H9 (cell line): ENCODE results near the gene PGM2L1. TPM values are rescaled to one million over a fixed set of nuclear protein-coding genes. Genes with fewer than 3 reads are reported as not detected.

Source experiments
- DNase-seq: peaks from one replicate; pipeline ENCODE4 v3.0.0-alpha.2; 2017
- H2AFZ ChIP-seq: one replicate; pipeline ENCODE4 v1.6.1; 2013; ENCODE audit warnings: mild to moderate bottlenecking, low read length, control low read depth, moderate library complexity
- H2AK5ac ChIP-seq: 2 replicates; pipeline ENCODE4 v1.6.1; 2013; ENCODE audit warnings: low read length, control low read depth, mixed read lengths; ENCODE audit not compliant: insufficient read length
- H2BK120ac ChIP-seq: one replicate; pipeline ENCODE4 v1.6.1; 2013; ENCODE audit warnings: low read depth, mild to moderate bottlenecking, low read length, control low read depth, inconsistent platforms; ENCODE audit not compliant: poor library complexity, severe bottlenecking
- H2BK12ac ChIP-seq: 2 replicates; pipeline ENCODE4 v1.6.1; 2013; ENCODE audit warnings: low read length, control low read depth, mixed read lengths, low read depth; ENCODE audit not compliant: insufficient read length
- H2BK15ac ChIP-seq: 2 replicates; pipeline ENCODE4 v1.6.1; 2013; ENCODE audit warnings: low read depth, low read length, control low read depth
- H2BK20ac ChIP-seq: one replicate; pipeline ENCODE4 v1.6.1; 2013; ENCODE audit warnings: low read depth, mild to moderate bottlenecking, low read length, control low read depth, inconsistent platforms; ENCODE audit not compliant: poor library complexity, severe bottlenecking
- H2BK5ac ChIP-seq: 2 replicates; pipeline ENCODE4 v1.6.1; 2013; ENCODE audit warnings: low read length, control low read depth, mixed read lengths; ENCODE audit not compliant: insufficient read length
- H3K14ac ChIP-seq: 2 replicates; pipeline ENCODE4 v1.6.1; 2013; ENCODE audit warnings: low read length, control low read depth; ENCODE audit not compliant: insufficient read depth
- H3K18ac ChIP-seq: 2 replicates; pipeline ENCODE4 v1.6.1; 2013; ENCODE audit warnings: low read depth, mild to moderate bottlenecking, mixed read lengths, low read length, control low read depth; ENCODE audit not compliant: insufficient read length
- H3K23ac ChIP-seq: 2 replicates; pipeline ENCODE4 v1.6.1; 2013; ENCODE audit warnings: low read length, control low read depth, mixed read lengths, low read depth; ENCODE audit not compliant: insufficient read length
- H3K23me2 ChIP-seq: 2 replicates; pipeline ENCODE4 v1.6.1; 2013; ENCODE audit warnings: low read depth, mild to moderate bottlenecking, mixed read lengths, low read length, control low read depth; ENCODE audit not compliant: insufficient read length, poor library complexity, severe bottlenecking
- H3K27ac ChIP-seq: 2 replicates; pipeline ENCODE4 v1.5.1; 2013; ENCODE audit warnings: low read length, control low read depth, mixed read lengths, low read depth; ENCODE audit not compliant: insufficient read length
- H3K27me3 ChIP-seq: 2 replicates; pipeline ENCODE4 v1.6.1; 2013; ENCODE audit warnings: low read length, control low read depth, inconsistent platforms; ENCODE audit not compliant: insufficient read depth
- H3K4ac ChIP-seq: 2 replicates; pipeline ENCODE4 v1.6.1; 2013; ENCODE audit warnings: low read depth, mild to moderate bottlenecking, control low read depth, inconsistent platforms, low read length, moderate library complexity
- H3K4me1 ChIP-seq: 2 replicates; pipeline ENCODE4 v1.6.1; 2013; ENCODE audit warnings: low read length, control low read depth, inconsistent platforms; ENCODE audit not compliant: insufficient read depth
- H3K4me2 ChIP-seq: 2 replicates; pipeline ENCODE4 v1.6.1; 2013; ENCODE audit warnings: low read length, control low read depth, mixed read lengths; ENCODE audit not compliant: insufficient read length, insufficient read depth
- H3K56ac ChIP-seq: 2 replicates; pipeline ENCODE4 v1.6.1; 2013; ENCODE audit warnings: low read depth, mild to moderate bottlenecking, mixed read lengths, low read length, control low read depth; ENCODE audit not compliant: insufficient read length
- H3K79me1 ChIP-seq: 2 replicates; pipeline ENCODE4 v1.6.1; 2013; ENCODE audit warnings: low read depth, mild to moderate bottlenecking, moderate library complexity, low read length, control low read depth, inconsistent platforms; ENCODE audit not compliant: insufficient read depth, poor library complexity, severe bottlenecking
- H3K79me2 ChIP-seq: 2 replicates; pipeline ENCODE4 v1.6.1; 2013; ENCODE audit warnings: low read length, control low read depth, inconsistent platforms; ENCODE audit not compliant: insufficient read depth
- H3K9ac ChIP-seq: 2 replicates; pipeline ENCODE4 v1.6.1; 2013; ENCODE audit warnings: low read length, control low read depth, mixed read lengths; ENCODE audit not compliant: insufficient read length; ENCODE audit errors: extremely low read depth
- H3K9me3 ChIP-seq: one replicate; pipeline ENCODE4 v1.6.1; 2013; ENCODE audit warnings: low read depth, low read length, inconsistent platforms; ENCODE audit not compliant: control insufficient read depth
- H3T11ph ChIP-seq: one replicate; pipeline ENCODE4 v1.6.1; 2013; ENCODE audit warnings: mild to moderate bottlenecking, low read length, control low read depth, inconsistent platforms
- H4K20me1 ChIP-seq: one replicate; pipeline ENCODE4 v1.6.1; 2013; ENCODE audit not compliant: control insufficient read depth, insufficient read length, insufficient read depth
- H4K5ac ChIP-seq: 2 replicates; pipeline ENCODE4 v1.6.1; 2013; ENCODE audit warnings: low read depth, mild to moderate bottlenecking, mixed read lengths, low read length, control low read depth; ENCODE audit not compliant: insufficient read length
- H4K8ac ChIP-seq: replicated peaks from 2 replicates; pipeline ENCODE4 v1.6.1; 2013; ENCODE audit warnings: low read length, control low read depth, mixed read lengths, low read depth; ENCODE audit not compliant: insufficient read length
- H4K91ac ChIP-seq: 2 replicates; pipeline ENCODE4 v1.6.1; 2013; ENCODE audit warnings: low read depth, mild to moderate bottlenecking, moderate library complexity, mixed read lengths, low read length, control low read depth; ENCODE audit not compliant: insufficient read length
- H3K27ac Mint-ChIP-seq, 3 experiments: 2 replicates in 2 of 3; 3 replicates in 1 of 3; pipeline ENCODE4 v1.8.0; 2020 to 2021; ENCODE audit warnings: mixed read lengths in 3 of 3, mild to moderate bottlenecking in 1 of 3, moderate library complexity in 1 of 3
- H3K27me3 Mint-ChIP-seq: 2 replicates; pipeline ENCODE4 v1.8.0; 2021; ENCODE audit warnings: low read depth, mild to moderate bottlenecking, moderate library complexity, mixed read lengths
- H3K36me3 Mint-ChIP-seq, 3 experiments: 2 replicates in 2 of 3; 3 replicates in 1 of 3; pipeline ENCODE4 v1.8.0; 2020 to 2021; ENCODE audit warnings: low read depth in 3 of 3, mixed read lengths in 3 of 3; ENCODE audit not compliant: insufficient read depth in 1 of 3
- H3K4me1 Mint-ChIP-seq, 2 experiments: 2 replicates each; pipeline ENCODE4 v1.8.0; 2020; ENCODE audit warnings: mixed read lengths in 2 of 2
- H3K4me3 Mint-ChIP-seq, 2 experiments: 2 replicates in 1 of 2; 3 replicates in 1 of 2; pipeline ENCODE4 v1.8.0; 2020 to 2021; ENCODE audit warnings: mild to moderate bottlenecking in 2 of 2, mixed read lengths in 2 of 2, moderate library complexity in 1 of 2
- H3K9me3 Mint-ChIP-seq, 2 experiments: 2 replicates in 1 of 2; 3 replicates in 1 of 2; pipeline ENCODE4 v1.8.0; 2020; ENCODE audit warnings: mild to moderate bottlenecking in 2 of 2, mixed read lengths in 2 of 2, moderate library complexity in 1 of 2
- WGBS: extraction: QIAGEN DNeasy Blood & Tissue Kit; methylation state at CpG from one replicate; pipeline ENCODE4 v1.1.7; 2013; ENCODE audit warnings: missing lambda C conversion rate, low lambda C conversion rate, mixed read lengths; ENCODE audit not compliant: insufficient read length; ENCODE audit errors: extremely low coverage; 5-methylcytosine and 5-hydroxymethylcytosine counted together
- total RNA-seq: library from RNA; stranded (reverse); gene quantifications from 2 replicates; pipeline ENCODE4 v1.2.1, GENCODE V29; 2021
- TF ChIP-seq, protein P1 (sequence below): fragments of 200-600 bp; sonication (generic); conservative IDR thresholded peaks from 3 replicates; pipeline ENCODE4 v1.8.0; 2021; ENCODE audit warnings: antibody characterized with exemption, mild to moderate bottlenecking

Gene PGM2L1
- total RNA-seq, 1 experiment from 2014 or later = 16.9 TPM

DNA sequence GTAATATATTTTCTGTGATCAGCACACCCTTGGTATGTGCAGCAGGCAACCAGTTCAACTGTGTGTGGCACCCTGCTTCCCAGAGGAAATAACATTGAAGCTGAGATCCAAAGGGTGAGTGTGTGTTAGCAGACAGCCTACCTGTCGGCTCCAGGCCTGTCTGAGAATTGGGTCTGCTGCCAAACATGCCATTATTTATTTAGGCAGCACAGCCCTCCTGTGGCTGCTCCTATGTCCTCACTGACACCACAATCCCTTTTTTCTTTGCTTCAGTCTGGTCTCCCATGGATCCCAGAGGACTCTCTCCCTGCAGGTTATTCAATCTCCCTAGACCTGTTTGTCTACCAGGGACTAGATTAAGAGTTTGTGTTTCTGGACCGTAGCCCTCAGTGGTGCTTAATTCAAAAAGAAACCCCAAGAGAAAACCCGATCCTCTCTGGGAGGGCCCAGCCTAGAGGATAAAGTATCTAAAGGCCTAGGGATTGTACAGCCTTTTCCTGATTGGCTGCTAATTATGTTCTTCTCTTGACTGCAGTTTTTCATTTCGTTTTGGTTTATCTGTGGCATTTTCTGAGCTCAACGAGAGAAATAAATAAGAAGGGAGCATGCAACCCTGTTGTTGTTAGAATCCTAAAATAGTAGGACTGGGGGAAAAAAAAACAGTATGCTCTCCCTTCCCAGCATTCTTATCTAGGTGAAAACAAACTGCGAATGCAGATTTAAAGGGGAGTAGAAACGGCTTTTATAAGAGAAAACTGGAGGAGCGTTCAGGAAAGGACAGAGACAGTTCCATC lies 45.0 kb upstream of the PGM2L1 start:
- H3K14ac ChIP-seq = no peak overlapping the region
- H3K27ac Mint-ChIP-seq = peak overlapping the region in 1 of 3 experiments; percentile 64; a peak in 2 of 7 replicates
- H3K4ac ChIP-seq = no peak overlapping the region
- no peak overlapping the region for H3K23ac ChIP-seq
- H3K79me2 ChIP-seq = no peaks in the 10 kb centered on the region
- TF ChIP-seq, protein P1, sequence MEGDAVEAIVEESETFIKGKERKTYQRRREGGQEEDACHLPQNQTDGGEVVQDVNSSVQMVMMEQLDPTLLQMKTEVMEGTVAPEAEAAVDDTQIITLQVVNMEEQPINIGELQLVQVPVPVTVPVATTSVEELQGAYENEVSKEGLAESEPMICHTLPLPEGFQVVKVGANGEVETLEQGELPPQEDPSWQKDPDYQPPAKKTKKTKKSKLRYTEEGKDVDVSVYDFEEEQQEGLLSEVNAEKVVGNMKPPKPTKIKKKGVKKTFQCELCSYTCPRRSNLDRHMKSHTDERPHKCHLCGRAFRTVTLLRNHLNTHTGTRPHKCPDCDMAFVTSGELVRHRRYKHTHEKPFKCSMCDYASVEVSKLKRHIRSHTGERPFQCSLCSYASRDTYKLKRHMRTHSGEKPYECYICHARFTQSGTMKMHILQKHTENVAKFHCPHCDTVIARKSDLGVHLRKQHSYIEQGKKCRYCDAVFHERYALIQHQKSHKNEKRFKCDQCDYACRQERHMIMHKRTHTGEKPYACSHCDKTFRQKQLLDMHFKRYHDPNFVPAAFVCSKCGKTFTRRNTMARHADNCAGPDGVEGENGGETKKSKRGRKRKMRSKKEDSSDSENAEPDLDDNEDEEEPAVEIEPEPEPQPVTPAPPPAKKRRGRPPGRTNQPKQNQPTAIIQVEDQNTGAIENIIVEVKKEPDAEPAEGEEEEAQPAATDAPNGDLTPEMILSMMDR = no peak
- no peak overlapping the region for H3K27ac ChIP-seq
- no peaks in the 10 kb centered on the region for H3K9me3 Mint-ChIP-seq
- no CpG with 5 or more reads among the region's 8 CpGs for WGBS
- peaks cover 13 to 24% of the 10 kb centered on the region in 2 experiments for H3K4me1 Mint-ChIP-seq
- no peak overlapping the region for H3K18ac ChIP-seq
- H3K9ac ChIP-seq = no peak overlapping the region
- no peak overlapping the region for H4K8ac ChIP-seq
- no peaks in the 10 kb centered on the region for H3K9me3 ChIP-seq
- H3K56ac ChIP-seq = no peak overlapping the region
- H2BK15ac ChIP-seq = no peak overlapping the region
- no peaks in the 10 kb centered on the region for H3K27me3 ChIP-seq
- no peaks in the 10 kb centered on the region for H3K23me2 ChIP-seq
- H2BK120ac ChIP-seq = no peak overlapping the region
- no peak overlapping the region for H4K5ac ChIP-seq
- DNase-seq = no peak
- H3T11ph ChIP-seq = no peak overlapping the region
- H2BK20ac ChIP-seq = no peak overlapping the region
- H3K4me3 Mint-ChIP-seq = no peak overlapping the region
- H2BK5ac ChIP-seq = no peak overlapping the region
- no peaks in the 10 kb centered on the region for H4K20me1 ChIP-seq
- H3K36me3 Mint-ChIP-seq = no peaks in the 10 kb centered on the region
- no peak overlapping the region for H2AFZ ChIP-seq
- no peaks in the 10 kb centered on the region for H3K27me3 Mint-ChIP-seq
- H2BK12ac ChIP-seq = no peak overlapping the region
- no peaks in the 10 kb centered on the region for H3K4me1 ChIP-seq
- no peak overlapping the region for H2AK5ac ChIP-seq
- no peak overlapping the region for H4K91ac ChIP-seq
- H3K4me2 ChIP-seq = no peak overlapping the region
- H3K79me1 ChIP-seq = no peaks in the 10 kb centered on the region
